Activated CD8-positive, alpha-beta T cell treated with anti-CD3 and anti-CD28 coated beads for 36 hours (primary cell): ENCODE results near the gene UBE2D2. TPM values are rescaled to one million over a fixed set of nuclear protein-coding genes. Genes with fewer than 3 reads are reported as not detected.
"Not testable (repeated sequence)": the region's sequence is repeated elsewhere in the genome, so short reads cannot be mapped to it uniquely, and the experiment has no call there.

Experiments used
- ATAC-seq: fragments of 200-7000 bp; cut with Tn5 transposase; one replicate; pipeline ENCODE4 v1.10.0; 2021; ENCODE audit warnings: mild to moderate bottlenecking, moderate library complexity
- CTCF ChIA-PET: fragments of 350-600 bp; sonication (Branson Sonifier 250); formaldehyde crosslinking; loops from one replicate; lab custom pipeline; 2021; ENCODE audit warnings: antibody characterized with exemption; lab: Charles Lee
- POLR2A ChIA-PET: fragments of 350-600 bp; sonication (Branson Sonifier 250); formaldehyde crosslinking; loops from one replicate; lab custom pipeline; 2021; ENCODE audit warnings: antibody characterized with exemption; lab: Charles Lee
- DNase-seq: peaks from one replicate; pipeline ENCODE4 v3.0.0-alpha.2; 2020
- H3K27ac Mint-ChIP-seq: one replicate; pipeline ENCODE4 v1.8.0; 2021; ENCODE audit warnings: mild to moderate bottlenecking, mixed read lengths
- H3K27me3 Mint-ChIP-seq: one replicate; pipeline ENCODE4 v1.8.0; 2021; ENCODE audit warnings: mixed read lengths
- H3K36me3 Mint-ChIP-seq: one replicate; pipeline ENCODE4 v1.8.0; 2021; ENCODE audit warnings: low read depth, mixed read lengths
- H3K4me1 Mint-ChIP-seq: one replicate; pipeline ENCODE4 v1.8.0; 2021; ENCODE audit warnings: low read depth, mixed read lengths
- H3K4me3 Mint-ChIP-seq: one replicate; pipeline ENCODE4 v1.8.0; 2021; ENCODE audit warnings: mild to moderate bottlenecking, moderate library complexity, mixed read lengths
- H3K9me3 Mint-ChIP-seq: one replicate; pipeline ENCODE4 v1.8.0; 2021; ENCODE audit warnings: mixed read lengths
- CTCF ChIP-seq: fragments of 200-600 bp; IDR thresholded peaks from one replicate; pipeline ENCODE4 v1.8.0; 2022; ENCODE audit warnings: antibody characterized with exemption, mild to moderate bottlenecking
- intact Hi-C: fragments of 100-400 bp; cut with micrococcal nuclease; formaldehyde crosslinking; loops from one replicate; pipeline ENCODE4 v1.10.0; 2022
- total RNA-seq, 2 experiments: library from RNA; stranded (reverse); gene quantifications; one replicate each; pipeline ENCODE4 v1.2.3, GENCODE V29; 2021

Gene UBE2D2
- total RNA-seq, 2 experiments from 2014 or later, result 239 to 253 TPM

GRCh38 chr5:139605887-139606286, 44.7 kb downstream of the UBE2D2 start:
- no peaks in the 10 kb centered on the region for H3K9me3 Mint-ChIP-seq
- H3K4me3 Mint-ChIP-seq, result no peak overlapping the region
- CTCF ChIA-PET, result interaction anchor here (1.8 kb wide), 1 partner anchor 31 kb away, joined by 9 read pairs; no protein-coding TSS in a partner anchor
- no peak for ATAC-seq
- TF ChIP-seq CTCF, result no peak
- POLR2A ChIA-PET, result no interaction called here
- no peaks in the 10 kb centered on the region for H3K27me3 Mint-ChIP-seq
- H3K36me3 Mint-ChIP-seq, result peaks cover 18% of the 10 kb centered on the region
- H3K4me1 Mint-ChIP-seq, result peaks cover 22% of the 10 kb centered on the region
- intact Hi-C loops, result no loop called here
- H3K27ac Mint-ChIP-seq, result peak overlapping the region; percentile 4
- no peak for DNase-seq

DNA sequence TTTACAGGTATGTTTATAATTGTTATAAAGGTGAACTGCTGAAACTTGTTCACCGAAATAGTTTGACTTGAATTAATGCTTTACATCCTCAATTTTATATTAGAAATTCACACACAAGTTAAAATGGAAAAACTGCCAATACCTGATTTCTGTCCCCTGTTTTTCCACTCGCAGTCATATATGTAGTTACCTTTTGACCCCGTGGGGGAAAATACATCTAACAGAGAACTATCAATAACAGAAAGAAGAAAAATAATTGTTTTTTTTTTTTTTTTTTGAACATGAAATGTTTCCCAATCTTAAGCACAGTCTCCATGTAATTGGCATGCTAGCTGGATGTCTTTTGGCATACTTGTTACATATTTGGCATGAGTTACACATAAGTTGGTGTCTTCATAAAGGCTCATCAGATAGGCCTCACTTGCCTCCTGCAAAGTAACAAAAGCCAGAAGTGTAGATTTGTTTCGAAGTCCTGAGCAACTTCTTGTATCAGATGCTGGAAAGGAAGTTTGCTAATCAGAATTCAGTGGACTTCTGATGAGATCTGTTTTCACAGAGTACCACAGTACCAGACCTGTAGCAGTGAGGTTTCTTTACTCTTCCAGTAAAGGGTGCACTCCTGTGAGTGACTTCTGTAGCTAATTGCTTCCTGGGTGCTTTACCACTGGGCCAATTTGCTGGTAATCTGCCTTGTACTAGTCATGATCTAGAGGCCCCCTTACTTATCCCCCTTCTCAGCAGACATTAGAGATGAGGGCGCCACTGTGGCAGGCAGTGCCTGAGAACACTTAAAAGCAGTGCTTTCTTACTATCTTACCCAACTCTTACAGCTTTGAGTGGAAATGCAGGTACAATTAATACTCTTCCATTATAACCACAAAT, 50.8 kb downstream of the UBE2D2 start:
- POLR2A ChIA-PET, result interaction anchor here (0.6 kb wide), 1 partner anchor 13 kb away, joined by 4 read pairs; no protein-coding TSS in a partner anchor

GRCh38 chr5:139619861-139620260, 58.7 kb downstream of the UBE2D2 start:
- no peak for ATAC-seq
- DNase-seq, result no peak
- Mint-ChIP-seq H3K4me1 (peaks cover 4% of the 10 kb centered on the region), H3K27ac (peak overlapping the region; percentile 49), H3K4me3 (no peak overlapping the region), H3K27me3 (no peaks in the 10 kb centered on the region), H3K9me3 (no peaks in the 10 kb centered on the region), H3K36me3 (peaks cover 30% of the 10 kb centered on the region)
- no peak for TF ChIP-seq CTCF
- ChIA-PET POLR2A (interaction anchor here (0.6 kb wide), 1 partner anchor 59 kb away, joined by 5 read pairs; the partner anchor contains the start of gene UBE2D2), CTCF (interaction anchor here (0.8 to 6.8 kb wide), 3 partner anchors 13 to 146 kb away, joined by 3 to 29 read pairs (median 4); no protein-coding TSS in a partner anchor)
- intact Hi-C loops, result no loop called here

More for the DNA sequence above, 50.8 kb downstream of the UBE2D2 start:
- H3K27ac Mint-ChIP-seq, result peak overlapping the region; percentile 72
- no peaks in the 10 kb centered on the region for H3K9me3 Mint-ChIP-seq
- peaks cover 32% of the 10 kb centered on the region for H3K4me1 Mint-ChIP-seq
- TF ChIP-seq CTCF, result no peak
- H3K36me3 Mint-ChIP-seq, result peaks cover 23% of the 10 kb centered on the region
- H3K4me3 Mint-ChIP-seq, result no peak overlapping the region
- H3K27me3 Mint-ChIP-seq, result no peaks in the 10 kb centered on the region
- peak; percentile 79 for ATAC-seq
- DNase-seq, result peak; percentile 23
- intact Hi-C loops, result no loop called here
- CTCF ChIA-PET, result interaction anchor here (0.8 to 2.0 kb wide), 6 partner anchors 17 to 98 kb away, joined by 3 to 5 read pairs (median 3); no protein-coding TSS in a partner anchor

GRCh38 chr5:139625398-139625797, 64.3 kb downstream of the UBE2D2 start:
- peaks cover 51% of the 10 kb centered on the region for H3K36me3 Mint-ChIP-seq
- H3K4me3 Mint-ChIP-seq, H3K9me3 Mint-ChIP-seq, H3K27ac Mint-ChIP-seq, DNase-seq, ATAC-seq, intact Hi-C loops, H3K4me1 Mint-ChIP-seq, H3K27me3 Mint-ChIP-seq: not testable (repeated sequence)
- POLR2A ChIA-PET, result interaction anchor here (0.7 to 1.0 kb wide), 2 partner anchors 14 to 62 kb away, joined by 4 read pairs; no protein-coding TSS in a partner anchor
- CTCF ChIA-PET, result interaction anchor here (1.1 to 6.8 kb wide), 4 partner anchors 8 to 203 kb away, joined by 3 to 29 read pairs (median 15); no protein-coding TSS in a partner anchor

- Mint-ChIP-seq H3K27ac (peak overlapping the region; percentile 6), H3K9me3 (no peaks in the 10 kb centered on the region), H3K27me3 (no peaks in the 10 kb centered on the region), H3K36me3 (peaks cover 32% of the 10 kb centered on the region), H3K4me1 (peaks cover 27% of the 10 kb centered on the region), H3K4me3 (no peak overlapping the region)
- ChIA-PET CTCF (interaction anchor here (1.0 to 9.9 kb wide), 8 partner anchors 17 to 208 kb away, joined by 3 to 211 read pairs (median 11); partner anchors contain the start of gene CXXC5), POLR2A (interaction anchor here (0.6 to 1.3 kb wide), 2 partner anchors 80 to 145 kb away, joined by 3 read pairs; no protein-coding TSS in a partner anchor)
- no peak for DNase-seq
- no peak for TF ChIP-seq CTCF
- no peak for ATAC-seq
- intact Hi-C loops, result loop anchor here (5.0 kb wide), 2 partner anchors 41 to 136 kb away; no protein-coding TSS in a partner anchor
Measured at GRCh38 chr5:139630855-139631254, 69.7 kb downstream of the UBE2D2 start.
